HFF-Myc (cell line): ENCODE measurements around the gene ROMO1.

Source experiments
- DNase-seq: peaks from one replicate; pipeline ENCODE4 v3.0.0-alpha.2; 2011; ENCODE audit warnings: low read depth; ENCODE audit errors: extremely low read depth
- H3K4me3 ChIP-seq: replicated peaks from 2 replicates; pipeline ENCODE4 v1.5.1; 2011; ENCODE audit warnings: low read depth, mild to moderate bottlenecking, control low read depth, low read length
- TF ChIP-seq, protein P1 (sequence below): IDR thresholded peaks from 2 replicates; pipeline ENCODE4 v1.5.1; 2012; ENCODE audit warnings: mild to moderate bottlenecking, low read depth, low read length, control low read depth; ENCODE audit errors: missing control alignments

The ROMO1 gene

DNA sequence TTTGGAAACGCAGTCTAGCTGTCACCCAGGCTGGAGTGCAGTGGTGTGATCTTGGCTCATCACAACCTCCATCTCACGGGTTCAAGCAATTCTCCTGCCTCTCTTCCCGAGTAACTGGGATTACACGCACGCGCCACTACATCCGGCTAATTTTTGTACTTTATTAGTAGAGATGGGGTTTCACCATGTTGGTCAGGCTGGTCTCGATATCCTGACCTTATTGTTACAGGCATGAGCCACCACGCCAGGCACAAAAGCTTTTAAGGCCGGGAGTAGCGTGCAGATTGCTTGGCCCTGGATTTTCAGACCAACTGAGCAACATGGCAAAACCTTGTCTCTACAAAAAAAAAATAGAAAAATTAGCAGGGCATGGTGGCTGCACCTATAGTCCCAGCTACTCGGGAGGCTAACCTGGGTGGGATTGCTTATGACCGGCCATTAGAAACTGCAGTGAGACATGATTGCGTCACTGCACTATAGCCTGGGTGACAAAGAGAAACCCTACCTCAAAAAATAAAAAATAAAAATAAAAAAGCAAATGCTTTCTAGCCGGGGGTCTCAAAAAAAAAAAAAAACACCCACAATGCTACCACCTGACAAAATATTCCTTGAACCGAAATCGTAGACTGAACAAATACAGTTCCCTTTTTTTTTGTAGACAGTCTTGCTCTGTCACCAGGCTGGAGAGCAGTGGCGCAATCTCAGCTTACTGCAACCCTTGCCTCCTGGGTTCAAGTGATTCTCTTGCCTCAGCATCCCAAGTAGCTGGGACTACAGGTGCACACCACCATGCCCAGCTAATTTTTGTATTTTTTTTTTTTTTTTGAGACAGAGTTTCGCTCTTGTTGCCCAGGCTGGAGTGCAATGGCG, 27.9 kb downstream of the ROMO1 start:
- TF ChIP-seq, protein P1, sequence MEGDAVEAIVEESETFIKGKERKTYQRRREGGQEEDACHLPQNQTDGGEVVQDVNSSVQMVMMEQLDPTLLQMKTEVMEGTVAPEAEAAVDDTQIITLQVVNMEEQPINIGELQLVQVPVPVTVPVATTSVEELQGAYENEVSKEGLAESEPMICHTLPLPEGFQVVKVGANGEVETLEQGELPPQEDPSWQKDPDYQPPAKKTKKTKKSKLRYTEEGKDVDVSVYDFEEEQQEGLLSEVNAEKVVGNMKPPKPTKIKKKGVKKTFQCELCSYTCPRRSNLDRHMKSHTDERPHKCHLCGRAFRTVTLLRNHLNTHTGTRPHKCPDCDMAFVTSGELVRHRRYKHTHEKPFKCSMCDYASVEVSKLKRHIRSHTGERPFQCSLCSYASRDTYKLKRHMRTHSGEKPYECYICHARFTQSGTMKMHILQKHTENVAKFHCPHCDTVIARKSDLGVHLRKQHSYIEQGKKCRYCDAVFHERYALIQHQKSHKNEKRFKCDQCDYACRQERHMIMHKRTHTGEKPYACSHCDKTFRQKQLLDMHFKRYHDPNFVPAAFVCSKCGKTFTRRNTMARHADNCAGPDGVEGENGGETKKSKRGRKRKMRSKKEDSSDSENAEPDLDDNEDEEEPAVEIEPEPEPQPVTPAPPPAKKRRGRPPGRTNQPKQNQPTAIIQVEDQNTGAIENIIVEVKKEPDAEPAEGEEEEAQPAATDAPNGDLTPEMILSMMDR, result no peak
- DNase-seq, result no peak
- H3K4me3 ChIP-seq, result no peak overlapping the region

DNA sequence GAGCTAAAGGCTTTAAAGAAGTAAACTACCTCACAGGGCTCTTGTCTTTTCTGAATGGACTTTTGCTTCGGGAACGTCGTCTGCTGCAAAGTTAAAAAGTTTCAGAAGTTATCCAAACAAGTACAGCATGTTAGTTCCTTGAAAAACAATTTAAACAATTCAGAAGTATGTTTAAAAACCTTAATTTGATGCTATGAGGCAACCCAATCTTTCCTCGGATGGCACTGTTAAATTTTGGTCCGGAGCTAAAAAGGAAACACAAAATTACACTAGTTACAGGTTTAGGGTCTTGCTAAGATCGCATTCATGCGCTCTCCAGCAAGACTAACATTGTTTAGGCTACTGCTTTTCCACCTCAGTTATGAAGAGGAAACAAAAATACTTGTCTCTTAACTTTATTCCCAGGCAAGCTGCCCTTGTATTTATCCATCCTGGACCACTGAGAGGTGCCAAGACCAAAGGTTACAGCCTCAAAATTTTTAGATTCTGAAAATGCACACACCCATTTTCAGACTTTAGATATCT, 30.1 kb downstream of the ROMO1 start:
- TF ChIP-seq, protein P1, result no peak
- no peak overlapping the region for H3K4me3 ChIP-seq

DNA sequence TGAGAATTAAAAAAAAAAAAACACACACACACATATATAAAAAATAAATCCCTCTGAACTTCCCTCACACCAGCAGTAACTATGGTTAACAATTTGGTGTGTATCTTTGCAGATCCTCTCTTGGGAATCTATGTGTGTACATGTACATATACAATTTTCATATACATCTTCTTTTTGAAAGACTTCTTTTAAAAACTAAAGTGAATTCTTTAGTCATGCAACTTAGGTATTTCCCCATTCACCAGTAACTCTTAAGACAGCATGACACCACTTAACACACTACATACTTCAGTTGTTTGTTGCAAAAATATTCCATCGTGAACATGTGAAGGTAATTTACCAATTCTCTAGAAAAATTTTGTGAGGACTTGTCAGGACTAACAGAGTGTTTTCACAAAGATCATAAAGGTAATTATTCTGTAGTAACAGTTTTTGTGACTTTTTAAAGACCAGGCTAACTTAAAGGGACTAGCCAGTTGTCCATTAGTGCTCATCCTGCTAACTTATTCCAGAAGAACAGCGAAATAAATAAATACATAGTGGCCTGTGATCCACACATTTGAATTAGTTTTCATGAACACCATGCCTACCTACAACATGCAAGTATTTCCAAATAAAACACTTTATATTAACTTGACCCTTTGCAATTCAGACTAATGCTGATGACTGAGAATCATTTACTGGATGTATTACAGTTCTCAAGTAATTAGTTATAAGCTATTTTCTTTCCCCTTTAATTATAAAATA, 30.8 kb downstream of the ROMO1 start:
- TF ChIP-seq, protein P1, result no peak
- H3K4me3 ChIP-seq, result no peak overlapping the region
- DNase-seq, result no peak

More for the DNA sequence above, 30.1 kb downstream of the ROMO1 start:
- DNase-seq, result no peak

DNA sequence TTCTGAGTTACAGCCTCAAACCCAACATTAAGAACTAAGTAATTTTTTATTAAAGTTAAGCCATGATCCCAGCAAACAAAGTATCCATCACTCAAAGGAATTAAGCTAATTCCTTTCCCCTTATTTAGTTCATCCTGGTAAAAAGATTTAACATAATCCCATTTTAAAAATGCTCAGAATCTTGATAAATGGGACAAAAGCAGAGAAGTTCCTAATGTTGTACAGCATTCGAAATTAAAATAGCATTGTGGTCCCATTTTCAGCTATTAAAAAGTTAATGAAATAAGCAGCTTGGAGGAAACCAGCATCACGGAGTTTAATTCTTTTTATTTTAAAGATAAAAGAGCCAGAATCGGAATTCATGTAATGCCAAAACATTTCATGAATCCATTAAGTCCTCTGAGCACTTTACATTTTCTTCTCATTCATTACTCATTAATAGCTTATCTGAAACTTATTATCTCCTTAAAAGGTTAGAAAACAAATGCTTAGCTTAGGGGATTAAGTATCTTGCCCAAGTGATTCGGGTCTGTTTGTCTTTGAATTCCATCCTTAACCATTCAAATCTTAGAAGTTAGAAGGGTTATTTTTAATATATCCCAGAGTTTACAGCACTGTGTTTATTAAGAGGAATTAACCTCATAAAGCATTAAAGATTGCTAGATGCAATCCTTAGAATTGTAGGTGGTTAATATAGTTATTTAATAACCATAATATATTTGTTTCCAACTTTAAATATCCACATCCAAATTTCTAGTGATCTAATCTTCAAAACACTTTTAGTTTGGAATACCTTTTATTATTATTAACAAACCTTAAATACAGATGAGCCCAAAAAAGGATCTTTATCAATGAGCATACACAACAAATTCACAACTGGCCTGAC, 31.6 kb downstream of the ROMO1 start:
- TF ChIP-seq, protein P1, result no peak
- no peak overlapping the region for H3K4me3 ChIP-seq
- DNase-seq, result no peak

DNA sequence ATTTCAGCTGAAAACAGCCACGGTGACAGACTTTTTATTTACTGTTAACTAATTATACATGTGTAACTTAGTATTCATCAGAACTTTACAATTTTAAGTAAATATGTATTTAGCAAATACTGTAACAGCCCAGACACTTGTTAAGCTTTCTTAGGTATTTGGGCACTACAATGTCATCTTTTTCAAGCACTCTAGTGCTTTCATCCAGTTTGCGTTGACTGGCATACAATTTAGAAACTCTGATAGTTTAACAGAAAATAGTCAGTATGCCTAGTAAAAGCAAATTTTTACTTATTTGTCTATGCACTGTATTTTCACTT, 32.2 kb downstream of the ROMO1 start:
- TF ChIP-seq, protein P1, result no peak
- DNase-seq, result no peak
- no peak overlapping the region for H3K4me3 ChIP-seq

DNA sequence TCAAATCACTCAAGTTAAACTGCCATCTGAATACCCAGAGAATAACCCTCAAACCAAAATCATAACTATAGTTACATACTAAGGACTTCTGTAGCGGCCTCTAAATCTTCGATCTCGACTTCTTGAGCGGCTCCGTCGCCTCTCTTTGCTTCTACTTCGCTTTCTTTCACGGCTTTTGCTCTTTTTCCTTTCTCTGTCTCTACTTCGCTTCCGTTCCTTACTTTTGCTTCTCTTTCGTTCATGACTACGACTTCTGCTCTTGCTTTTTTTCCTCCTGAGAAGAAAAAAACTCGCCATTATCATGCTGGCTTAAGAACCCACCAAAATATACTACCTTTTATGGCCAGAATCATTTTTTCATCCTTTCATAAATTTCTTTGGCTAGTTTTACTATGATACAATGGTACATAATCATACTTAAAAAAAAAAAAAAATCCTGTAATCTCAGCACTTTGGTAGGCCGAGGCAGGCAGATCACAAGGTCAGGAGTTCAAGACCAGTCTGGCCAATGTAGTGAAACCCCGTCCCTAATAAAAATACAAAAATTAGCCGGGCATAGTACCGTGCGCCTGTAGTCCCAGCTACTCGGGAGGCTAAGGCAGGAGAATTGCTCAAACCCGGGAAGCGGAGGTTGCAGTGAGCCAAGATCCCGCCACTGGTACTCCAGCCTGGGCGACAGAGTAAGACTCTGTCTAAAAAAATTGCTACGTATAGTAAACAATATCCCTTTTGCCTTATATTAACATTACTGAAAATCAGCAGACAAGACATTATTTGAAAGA, 32.8 kb downstream of the ROMO1 start:
- TF ChIP-seq, protein P1, result no peak
- DNase-seq, result no peak
- H3K4me3 ChIP-seq, result no peak overlapping the region
